ENCODE results near the gene KIAA1671. TPM values are rescaled to one million over a fixed set of nuclear protein-coding genes. Genes with fewer than 3 reads are reported as not detected.

Gene KIAA1671
- total and polyA plus RNA-seq, 4 experiments from 2014 or later: 0.04 to 10.2 (median 5.2) TPM

DNA sequence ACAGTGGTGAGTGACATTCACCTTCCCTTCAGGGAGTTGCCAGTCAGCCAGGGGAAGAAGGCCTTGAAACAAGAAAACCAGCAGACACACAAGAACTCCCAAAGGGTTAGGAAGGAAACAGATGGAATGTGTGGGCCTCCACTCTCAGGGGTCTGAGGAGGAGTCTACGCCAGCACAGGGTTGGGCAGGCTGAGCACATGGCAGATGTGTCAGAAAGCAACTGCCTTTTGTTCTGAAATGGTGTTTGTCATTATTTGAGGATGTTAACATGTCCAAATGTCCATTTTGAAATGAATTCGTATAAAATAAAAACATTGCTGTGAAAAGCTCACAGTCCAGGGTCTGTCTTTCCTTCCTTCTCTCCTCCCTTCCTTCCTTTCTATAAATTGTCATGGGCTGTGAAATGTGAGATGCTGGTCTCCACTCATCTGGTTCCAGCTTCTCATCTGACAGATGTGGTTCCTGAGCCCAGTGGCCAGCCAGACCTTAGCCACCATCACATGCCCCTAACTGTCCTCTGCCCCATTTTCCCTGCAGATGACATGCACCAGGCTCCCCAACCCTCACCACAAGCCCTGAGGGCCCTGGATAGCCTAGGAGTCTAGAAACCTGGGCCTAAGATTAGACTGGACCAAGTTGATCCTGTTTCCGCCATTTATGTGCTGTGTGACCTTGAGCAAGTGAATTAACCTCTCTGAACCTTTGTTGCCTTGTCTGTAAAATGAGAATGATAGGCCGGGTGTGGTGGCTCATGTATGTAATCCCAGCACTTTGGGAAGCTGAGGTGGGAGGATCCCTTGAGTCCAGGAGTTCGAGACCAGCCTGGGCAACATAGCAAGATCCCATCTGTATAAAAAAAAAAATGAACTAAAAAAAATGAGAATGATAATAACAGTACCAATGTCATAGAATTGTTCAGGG lies 190.9 kb downstream of the KIAA1671 start:
- Histone ChIP-seq H3K4me1 (ENCODE audit: insufficient read depth, low read length) (no peaks in the 10 kb centered on the region), H3K9me3 (ENCODE audit: control insufficient read depth in 1 of 2, low read length in 2 of 2) (no peaks in the 10 kb centered on the region), H3K4me3 (ENCODE audit: low read length in 2 of 2) (no peak overlapping the region), H3K36me3 (ENCODE audit: insufficient read depth, low read length) (no peaks in the 10 kb centered on the region), H3K27ac (ENCODE audit: low read depth, low read length) (no peak overlapping the region), H3K27me3 (ENCODE audit: insufficient read depth, low read length) (no peaks in the 10 kb centered on the region)
- no peak overlapping the region for H3K4me3 Mint-ChIP-seq
- intact Hi-C loops (cut with micrococcal nuclease): no loop called here
- peak overlapping the region in 3 of 7 donors; percentile 1 to 64 (median 13) for H3K27ac Mint-ChIP-seq
- ChIA-PET CTCF (ENCODE audit: partially characterized antibody) (interaction anchor here (1.0 kb wide), 1 partner anchor 62 kb away, joined by 3 read pairs; no protein-coding TSS in a partner anchor), POLR2A (ENCODE audit: partially characterized antibody) (no interaction called here)
- H3K4me1 Mint-ChIP-seq: no peaks in the 10 kb centered on the region
- H3K9me3 Mint-ChIP-seq: peaks cover 0 to 2% (median 0%) of the 10 kb centered on the region in 8 donors
- H3K27me3 Mint-ChIP-seq: no peaks in the 10 kb centered on the region
- no peak for DNase-seq
- H3K36me3 Mint-ChIP-seq: peaks cover 0 to 2% of the 10 kb centered on the region in 2 donors

DNA sequence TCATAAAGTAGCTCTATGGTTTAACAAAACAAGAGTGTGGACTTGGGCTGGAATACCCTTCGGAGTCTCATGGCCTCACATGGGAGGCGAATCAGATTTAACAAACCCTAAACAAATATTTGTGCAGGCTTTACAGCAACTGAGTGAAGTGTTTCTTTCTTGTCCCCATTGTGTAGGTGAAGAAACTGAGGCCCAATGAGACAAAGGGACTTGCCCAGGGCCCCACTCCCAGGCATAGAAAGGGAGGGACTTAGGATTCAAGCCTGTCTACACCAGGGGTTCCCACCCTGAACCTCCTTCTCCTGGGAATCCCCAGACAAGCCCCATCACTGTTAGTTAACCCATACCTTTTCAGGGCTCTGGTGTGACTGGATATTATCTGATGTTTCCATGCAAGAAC lies 192.0 kb downstream of the KIAA1671 start:
- Mint-ChIP-seq H3K27ac (no peak overlapping the region), H3K36me3 (no peaks in the 10 kb centered on the region), H3K4me1 (no peaks in the 10 kb centered on the region), H3K27me3 (no peaks in the 10 kb centered on the region), H3K9me3 (peaks cover 0 to 2% (median 0%) of the 10 kb centered on the region in 8 donors), H3K4me3 (no peak overlapping the region)
- H3K27ac ChIP-seq (ENCODE audit: low read depth, low read length): no peak overlapping the region
- no peaks in the 10 kb centered on the region for H3K9me3 ChIP-seq (ENCODE audit: control insufficient read depth in 1 of 2, low read length in 2 of 2)
- H3K36me3 ChIP-seq (ENCODE audit: insufficient read depth, low read length): no peaks in the 10 kb centered on the region
- POLR2A ChIA-PET (ENCODE audit: partially characterized antibody): no interaction called here
- intact Hi-C loops (cut with micrococcal nuclease): no loop called here
- H3K4me3 ChIP-seq (ENCODE audit: low read length in 2 of 2): no peak overlapping the region
- no peak for DNase-seq
- no peaks in the 10 kb centered on the region for H3K4me1 ChIP-seq (ENCODE audit: insufficient read depth, low read length)
- CTCF ChIA-PET (ENCODE audit: partially characterized antibody): interaction anchor here (1.0 kb wide), 1 partner anchor 63 kb away, joined by 3 read pairs; no protein-coding TSS in a partner anchor
- no peaks in the 10 kb centered on the region for H3K27me3 ChIP-seq (ENCODE audit: insufficient read depth, low read length)

DNA sequence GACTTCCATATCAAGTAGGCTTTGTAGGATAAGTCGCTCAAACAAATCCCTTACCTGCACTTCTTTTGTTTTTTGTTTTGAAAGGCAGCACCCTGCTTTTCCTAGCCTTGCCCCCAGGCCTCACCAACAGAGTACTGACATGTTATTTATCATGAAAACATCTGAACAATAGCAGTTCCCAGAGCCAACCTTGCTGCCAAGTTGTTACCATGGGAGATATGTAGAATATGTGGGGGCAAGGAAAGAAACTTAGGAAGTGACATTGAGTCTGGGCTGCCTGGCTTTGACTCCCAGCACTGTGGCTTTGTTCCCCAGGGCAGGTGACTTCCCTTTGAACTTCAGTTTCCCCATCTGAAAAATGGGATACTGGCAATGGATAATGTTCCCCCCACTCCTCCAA lies 193.8 kb downstream of the KIAA1671 start:
- Mint-ChIP-seq H3K4me1 (no peaks in the 10 kb centered on the region), H3K36me3 (no peaks in the 10 kb centered on the region), H3K4me3 (no peak overlapping the region), H3K27ac (no peak overlapping the region), H3K9me3 (peaks cover 0 to 2% (median 0%) of the 10 kb centered on the region in 8 donors), H3K27me3 (no peaks in the 10 kb centered on the region)
- intact Hi-C loops (cut with micrococcal nuclease): no loop called here
- CTCF ChIA-PET (ENCODE audit: partially characterized antibody): no interaction called here
- POLR2A ChIA-PET (ENCODE audit: partially characterized antibody): no interaction called here
- no peaks in the 10 kb centered on the region for H3K4me1 ChIP-seq (ENCODE audit: insufficient read depth, low read length)
- no peaks in the 10 kb centered on the region for H3K36me3 ChIP-seq (ENCODE audit: insufficient read depth, low read length)
- H3K4me3 ChIP-seq (ENCODE audit: low read length in 2 of 2): no peak overlapping the region
- no peaks in the 10 kb centered on the region for H3K27me3 ChIP-seq (ENCODE audit: insufficient read depth, low read length)
- no peak for DNase-seq
- no peak overlapping the region for H3K27ac ChIP-seq (ENCODE audit: low read depth, low read length)
- H3K9me3 ChIP-seq (ENCODE audit: control insufficient read depth in 1 of 2, low read length in 2 of 2): no peaks in the 10 kb centered on the region

DNA sequence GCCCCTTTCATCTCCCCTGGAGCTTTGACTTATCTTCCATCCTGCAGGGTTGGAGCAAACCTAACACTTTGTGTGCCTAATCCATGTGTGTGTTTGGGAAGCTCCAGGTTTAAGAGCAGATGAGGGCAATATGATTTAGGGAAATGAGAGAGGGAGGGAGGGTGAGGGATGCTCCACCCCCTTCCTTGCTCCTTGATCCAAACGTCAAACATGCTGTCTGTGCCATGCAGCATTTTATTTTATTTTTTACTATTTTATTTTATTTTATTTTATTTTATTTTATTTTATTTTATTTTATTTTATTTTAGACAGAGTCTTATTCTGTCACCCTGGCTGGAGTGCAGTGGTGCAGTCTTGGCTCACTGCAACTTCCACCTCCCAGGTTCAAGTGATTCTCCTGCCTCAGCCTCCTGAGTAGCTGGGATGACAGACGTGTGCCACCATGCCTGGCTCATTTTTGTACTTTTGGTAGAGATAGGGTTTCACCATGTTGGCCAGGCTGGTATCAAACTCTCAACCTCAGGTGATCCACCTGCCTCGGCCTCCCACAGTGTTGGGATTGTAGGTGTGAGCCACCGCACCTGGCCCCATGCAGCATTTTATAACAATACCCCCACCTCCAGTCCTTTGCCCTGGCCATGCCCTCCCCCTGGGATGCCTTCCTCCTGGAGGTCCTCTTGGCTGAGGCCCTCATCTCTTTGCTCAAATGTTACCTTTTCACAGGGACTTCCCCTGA lies 194.6 kb downstream of the KIAA1671 start:
- no peaks in the 10 kb centered on the region for H3K9me3 Mint-ChIP-seq
- no peak for DNase-seq
- Histone ChIP-seq H3K27me3 (ENCODE audit: insufficient read depth, low read length) (no peaks in the 10 kb centered on the region), H3K36me3 (ENCODE audit: insufficient read depth, low read length) (no peaks in the 10 kb centered on the region), H3K4me3 (ENCODE audit: low read length in 2 of 2) (no peak overlapping the region), H3K4me1 (ENCODE audit: insufficient read depth, low read length) (no peaks in the 10 kb centered on the region), H3K27ac (ENCODE audit: low read depth, low read length) (no peak overlapping the region), H3K9me3 (ENCODE audit: control insufficient read depth in 1 of 2, low read length in 2 of 2) (no peaks in the 10 kb centered on the region)
- ChIA-PET POLR2A (ENCODE audit: partially characterized antibody) (no interaction called here), CTCF (ENCODE audit: partially characterized antibody) (no interaction called here)
- intact Hi-C loops (cut with micrococcal nuclease): no loop called here
- H3K4me1 Mint-ChIP-seq: no peaks in the 10 kb centered on the region
- H3K27ac Mint-ChIP-seq: peak overlapping the region in 1 of 7 donors; percentile 9
- no peaks in the 10 kb centered on the region for H3K36me3 Mint-ChIP-seq
- no peaks in the 10 kb centered on the region for H3K27me3 Mint-ChIP-seq
- no peak overlapping the region for H3K4me3 Mint-ChIP-seq

DNA sequence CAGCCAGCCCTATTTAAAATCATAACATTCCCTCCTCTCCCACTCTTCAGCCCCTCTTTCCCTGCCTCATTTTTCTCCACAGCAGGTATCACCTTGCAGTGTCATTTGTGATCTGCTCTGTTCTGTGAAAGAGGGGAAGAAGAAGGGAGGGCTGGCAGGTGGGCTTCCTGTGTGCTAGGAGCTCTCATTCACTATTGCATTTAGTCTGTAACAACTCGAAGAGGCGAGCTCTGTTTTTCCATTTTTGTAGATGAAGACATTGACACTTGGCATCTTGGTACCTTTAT lies 195.1 kb downstream of the KIAA1671 start:
- H3K4me3 ChIP-seq (ENCODE audit: low read length in 2 of 2): no peak overlapping the region
- H3K4me1 ChIP-seq (ENCODE audit: insufficient read depth, low read length): no peaks in the 10 kb centered on the region
- intact Hi-C loops (cut with micrococcal nuclease): no loop called here
- no peaks in the 10 kb centered on the region for H3K9me3 Mint-ChIP-seq
- no peaks in the 10 kb centered on the region for H3K36me3 ChIP-seq (ENCODE audit: insufficient read depth, low read length)
- no peak for DNase-seq
- no peaks in the 10 kb centered on the region for H3K4me1 Mint-ChIP-seq
- no peaks in the 10 kb centered on the region for H3K27me3 ChIP-seq (ENCODE audit: insufficient read depth, low read length)
- H3K27me3 Mint-ChIP-seq: no peaks in the 10 kb centered on the region
- no peak overlapping the region for H3K4me3 Mint-ChIP-seq
- POLR2A ChIA-PET (ENCODE audit: partially characterized antibody): no interaction called here
- CTCF ChIA-PET (ENCODE audit: partially characterized antibody): no interaction called here
- H3K27ac Mint-ChIP-seq: peak overlapping the region in 1 of 7 donors; percentile 9
- H3K9me3 ChIP-seq (ENCODE audit: control insufficient read depth in 1 of 2, low read length in 2 of 2): no peaks in the 10 kb centered on the region
- H3K36me3 Mint-ChIP-seq: no peaks in the 10 kb centered on the region
- no peak overlapping the region for H3K27ac ChIP-seq (ENCODE audit: low read depth, low read length)

DNA sequence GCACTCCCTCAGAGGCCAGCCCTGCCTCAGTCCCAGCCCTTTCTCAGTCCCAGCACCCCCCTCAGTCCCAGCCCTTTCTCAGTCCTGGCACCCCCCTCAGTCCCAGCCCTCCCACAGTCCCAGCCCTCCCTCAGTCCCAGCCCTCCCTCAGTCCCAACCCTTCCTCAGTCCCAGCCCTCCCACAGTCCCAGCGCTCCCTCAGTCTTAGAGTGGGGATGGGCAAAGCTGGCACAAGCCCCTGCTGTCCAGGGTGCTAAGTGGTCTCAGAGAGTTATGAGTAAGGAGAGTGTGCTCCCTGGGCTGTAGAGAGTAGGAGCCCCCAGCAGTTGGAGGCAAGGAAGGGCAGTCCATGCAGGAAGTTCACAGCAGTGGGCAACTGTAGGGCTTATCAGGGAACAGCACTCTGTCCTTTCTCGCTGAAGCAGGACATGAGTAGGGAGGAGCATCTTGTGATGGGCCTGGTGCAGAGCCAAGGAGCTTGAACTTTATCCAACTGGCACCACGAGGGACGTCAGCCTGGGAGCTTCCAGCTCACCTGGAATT lies 195.7 kb downstream of the KIAA1671 start:
- no peaks in the 10 kb centered on the region for H3K36me3 ChIP-seq (ENCODE audit: insufficient read depth, low read length)
- H3K27me3 ChIP-seq (ENCODE audit: insufficient read depth, low read length): no peaks in the 10 kb centered on the region
- H3K9me3 Mint-ChIP-seq: no peaks in the 10 kb centered on the region
- H3K36me3 Mint-ChIP-seq: no peaks in the 10 kb centered on the region
- no peaks in the 10 kb centered on the region for H3K9me3 ChIP-seq (ENCODE audit: control insufficient read depth in 1 of 2, low read length in 2 of 2)
- H3K4me3 Mint-ChIP-seq: no peak overlapping the region
- DNase-seq: no peak
- H3K4me1 Mint-ChIP-seq: no peaks in the 10 kb centered on the region
- H3K4me1 ChIP-seq (ENCODE audit: insufficient read depth, low read length): no peaks in the 10 kb centered on the region
- ChIA-PET CTCF (ENCODE audit: partially characterized antibody) (no interaction called here), POLR2A (ENCODE audit: partially characterized antibody) (no interaction called here)
- no peak overlapping the region for H3K27ac Mint-ChIP-seq
- intact Hi-C loops (cut with micrococcal nuclease): no loop called here
- H3K4me3 ChIP-seq (ENCODE audit: low read length in 2 of 2): no peak overlapping the region
- H3K27me3 Mint-ChIP-seq: no peaks in the 10 kb centered on the region
- H3K27ac ChIP-seq (ENCODE audit: low read depth, low read length): no peak overlapping the region

DNA sequence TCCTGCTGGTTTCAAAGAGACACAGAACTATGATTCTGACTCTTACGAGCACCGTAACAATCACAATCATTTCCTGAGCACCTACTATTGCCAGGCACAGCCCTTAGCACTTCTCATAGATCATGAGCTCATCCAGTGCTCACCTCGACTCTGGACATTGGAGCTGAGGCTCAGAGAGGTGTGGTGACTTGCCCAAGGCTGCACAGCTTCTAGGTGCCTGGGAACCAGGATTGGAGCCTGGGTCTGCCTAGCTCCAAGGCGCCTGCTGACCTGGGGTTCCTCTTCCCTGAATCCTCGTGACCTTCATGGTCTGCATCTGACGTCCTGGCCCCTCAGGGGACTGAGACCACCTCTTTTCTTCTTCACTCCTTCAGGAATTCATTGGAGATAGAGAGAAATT lies 196.5 kb downstream of the KIAA1671 start:
- H3K27ac ChIP-seq (ENCODE audit: low read depth, low read length): no peak overlapping the region
- H3K9me3 Mint-ChIP-seq: no peaks in the 10 kb centered on the region
- CTCF ChIA-PET (ENCODE audit: partially characterized antibody): interaction anchor here (0.6 kb wide), 1 partner anchor 26 kb away, joined by 3 read pairs; no protein-coding TSS in a partner anchor
- no peak for DNase-seq
- H3K36me3 ChIP-seq (ENCODE audit: insufficient read depth, low read length): no peaks in the 10 kb centered on the region
- H3K27ac Mint-ChIP-seq: peak overlapping the region in 1 of 7 donors; percentile 29
- no peak overlapping the region for H3K4me3 Mint-ChIP-seq
- H3K4me3 ChIP-seq (ENCODE audit: low read length in 2 of 2): no peak overlapping the region
- H3K36me3 Mint-ChIP-seq: no peaks in the 10 kb centered on the region
- no peaks in the 10 kb centered on the region for H3K4me1 ChIP-seq (ENCODE audit: insufficient read depth, low read length)
- intact Hi-C loops (cut with micrococcal nuclease): no loop called here
- no peaks in the 10 kb centered on the region for H3K9me3 ChIP-seq (ENCODE audit: control insufficient read depth in 1 of 2, low read length in 2 of 2)
- H3K4me1 Mint-ChIP-seq: no peaks in the 10 kb centered on the region
- POLR2A ChIA-PET (ENCODE audit: partially characterized antibody): no interaction called here
- H3K27me3 Mint-ChIP-seq: no peaks in the 10 kb centered on the region
- no peaks in the 10 kb centered on the region for H3K27me3 ChIP-seq (ENCODE audit: insufficient read depth, low read length)

All from CD4-positive, alpha-beta memory T cell (primary cell).